HCT116 (cell line): ENCODE measurements around the gene ACOD1.

Experiments used
- SRF ChIP-seq: IDR thresholded peaks from 2 replicates; pipeline ENCODE4 v1.6.1; 2012; ENCODE audit warnings: low read depth
- TF ChIP-seq, protein P1 (sequence below), 3 experiments: fragments of 200-600 bp in 1 of 3; sonication (generic) in 1 of 3; IDR thresholded peaks in 2 of 3; conservative IDR thresholded peaks in 1 of 3; 2 replicates each; pipeline ENCODE4 v1.5.1; 2012 to 2017; ENCODE audit warnings: low read depth in 2 of 3, low read length in 2 of 3, antibody characterized with exemption in 1 of 3, borderline replicate concordance in 1 of 3, control low read depth in 1 of 3, mild to moderate bottlenecking in 1 of 3, mixed read lengths in 1 of 3, mixed run types in 1 of 3, moderate library complexity in 1 of 3; ENCODE audit not compliant: insufficient read depth in 1 of 3

DNA sequence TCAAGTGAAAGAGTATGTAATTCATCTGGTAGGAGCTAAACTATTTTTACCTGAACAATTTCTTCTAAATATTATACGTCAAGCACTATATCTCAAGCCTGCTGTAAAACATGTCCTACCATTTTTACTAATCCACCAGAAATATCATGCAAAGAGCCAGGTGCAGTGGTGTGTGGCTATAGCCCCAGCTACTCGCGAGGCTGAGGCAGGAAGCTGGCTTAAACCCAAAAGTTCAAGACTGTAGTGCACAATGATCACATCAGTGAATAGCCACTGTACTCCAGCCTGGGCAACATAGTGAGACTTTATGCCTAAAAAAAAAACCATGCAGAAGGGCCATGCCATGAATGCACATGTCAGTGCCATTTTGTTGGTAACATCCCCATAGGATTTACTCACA, 22.9 kb downstream of the ACOD1 start:
- TF ChIP-seq, protein P1, sequence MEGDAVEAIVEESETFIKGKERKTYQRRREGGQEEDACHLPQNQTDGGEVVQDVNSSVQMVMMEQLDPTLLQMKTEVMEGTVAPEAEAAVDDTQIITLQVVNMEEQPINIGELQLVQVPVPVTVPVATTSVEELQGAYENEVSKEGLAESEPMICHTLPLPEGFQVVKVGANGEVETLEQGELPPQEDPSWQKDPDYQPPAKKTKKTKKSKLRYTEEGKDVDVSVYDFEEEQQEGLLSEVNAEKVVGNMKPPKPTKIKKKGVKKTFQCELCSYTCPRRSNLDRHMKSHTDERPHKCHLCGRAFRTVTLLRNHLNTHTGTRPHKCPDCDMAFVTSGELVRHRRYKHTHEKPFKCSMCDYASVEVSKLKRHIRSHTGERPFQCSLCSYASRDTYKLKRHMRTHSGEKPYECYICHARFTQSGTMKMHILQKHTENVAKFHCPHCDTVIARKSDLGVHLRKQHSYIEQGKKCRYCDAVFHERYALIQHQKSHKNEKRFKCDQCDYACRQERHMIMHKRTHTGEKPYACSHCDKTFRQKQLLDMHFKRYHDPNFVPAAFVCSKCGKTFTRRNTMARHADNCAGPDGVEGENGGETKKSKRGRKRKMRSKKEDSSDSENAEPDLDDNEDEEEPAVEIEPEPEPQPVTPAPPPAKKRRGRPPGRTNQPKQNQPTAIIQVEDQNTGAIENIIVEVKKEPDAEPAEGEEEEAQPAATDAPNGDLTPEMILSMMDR (IDR thresholded peaks at IDR 0.05 in 2 of 3, conservative IDR thresholded peaks at IDR 0.05 in 1 of 3; ENCODE audit: borderline replicate concordance in 1 of 3, insufficient read depth in 1 of 3, low read depth in 2 of 3, low read length in 2 of 3) = no peak
- TF ChIP-seq SRF = no peak
